GM18951 (cell line): ENCODE measurements around the gene PCED1B.
"Not testable (repeated sequence)": the region's sequence is repeated elsewhere in the genome, so short reads cannot be mapped to it uniquely, and the experiment has no call there.

Source experiments
- POLR2A ChIP-seq: IDR thresholded peaks from 4 replicates; pipeline ENCODE4 v1.6.1; 2011; ENCODE audit warnings: mild to moderate bottlenecking; ENCODE audit not compliant: insufficient read length, insufficient read depth; ENCODE audit errors: extremely low read depth
- in situ Hi-C: fragments of 300-500 bp; cut with MboI; formaldehyde crosslinking; loops from one replicate; pipeline ENCODE4 v1.12.0; 2022; ENCODE audit warnings: low sequenced_read_pairs, mixed read lengths, inconsistent platforms; ENCODE audit not compliant: unreplicated experiment

PCED1B gene

DNA sequence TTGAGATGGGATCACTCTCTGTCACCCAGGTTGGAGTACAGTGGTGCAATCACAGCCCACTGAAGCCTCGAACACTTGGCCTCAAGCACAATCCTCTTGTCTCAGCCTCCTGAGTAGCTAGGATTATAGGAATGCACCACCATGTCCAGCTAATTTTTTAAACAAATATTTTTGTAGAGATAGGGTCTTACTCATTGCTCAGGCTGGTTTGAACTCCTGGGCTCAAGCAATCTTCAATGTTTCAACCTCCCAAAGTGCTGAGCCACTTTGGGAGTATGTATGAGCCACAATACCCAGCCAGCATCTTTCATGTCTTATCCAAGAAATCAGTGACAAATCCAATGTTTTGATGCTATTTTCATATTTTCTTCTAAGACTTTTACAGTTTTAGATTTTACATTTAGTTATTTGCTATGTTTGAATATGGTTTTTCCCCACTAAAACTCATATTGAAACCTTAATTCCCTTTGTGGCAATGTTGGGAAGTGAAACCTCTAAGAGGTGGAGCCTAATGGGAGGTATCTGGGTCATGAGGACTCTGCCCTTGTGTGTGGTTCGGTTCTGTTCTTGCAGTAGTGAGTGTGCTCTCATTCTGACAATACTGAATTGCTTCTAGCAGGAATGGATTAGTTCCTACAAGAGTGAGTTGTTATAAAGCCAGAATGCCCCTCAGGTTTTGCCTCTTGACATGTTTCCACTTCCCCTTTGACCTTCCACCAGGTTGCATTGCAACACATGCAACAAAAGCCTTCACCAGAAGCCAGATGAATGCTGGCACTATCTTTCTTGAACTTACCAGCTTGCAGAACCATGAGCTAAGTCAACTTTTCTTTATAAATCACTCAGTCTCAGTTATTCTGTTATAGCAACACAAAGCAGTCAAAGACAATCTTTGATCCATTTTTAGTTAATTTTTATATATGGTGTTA lies 81.2 kb downstream of the PCED1B start:
- in situ Hi-C loops: no loop called here

DNA sequence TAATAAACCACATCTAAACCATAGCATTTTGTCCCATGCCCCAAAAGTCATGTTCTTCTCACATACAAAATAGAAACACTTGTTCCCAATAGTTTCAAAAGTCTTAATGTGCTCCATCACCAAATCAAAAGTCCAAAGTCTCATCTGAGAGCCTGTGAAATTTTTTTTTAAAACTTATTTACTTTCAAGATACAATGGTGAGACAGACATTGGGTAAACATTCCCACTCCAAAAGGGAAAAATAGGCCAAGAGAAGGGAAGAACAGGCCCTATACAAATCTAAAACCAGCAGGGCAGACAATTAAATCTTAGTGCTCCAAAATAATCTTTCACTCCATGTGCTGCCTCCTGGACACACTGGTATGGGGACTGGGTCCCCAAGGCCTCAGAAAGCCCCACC lies 84.7 kb downstream of the PCED1B start:
- no peak for TF ChIP-seq POLR2A
- in situ Hi-C loops: no loop called here

More for the DNA sequence above, 81.2 kb downstream of the PCED1B start:
- no peak for TF ChIP-seq POLR2A

DNA sequence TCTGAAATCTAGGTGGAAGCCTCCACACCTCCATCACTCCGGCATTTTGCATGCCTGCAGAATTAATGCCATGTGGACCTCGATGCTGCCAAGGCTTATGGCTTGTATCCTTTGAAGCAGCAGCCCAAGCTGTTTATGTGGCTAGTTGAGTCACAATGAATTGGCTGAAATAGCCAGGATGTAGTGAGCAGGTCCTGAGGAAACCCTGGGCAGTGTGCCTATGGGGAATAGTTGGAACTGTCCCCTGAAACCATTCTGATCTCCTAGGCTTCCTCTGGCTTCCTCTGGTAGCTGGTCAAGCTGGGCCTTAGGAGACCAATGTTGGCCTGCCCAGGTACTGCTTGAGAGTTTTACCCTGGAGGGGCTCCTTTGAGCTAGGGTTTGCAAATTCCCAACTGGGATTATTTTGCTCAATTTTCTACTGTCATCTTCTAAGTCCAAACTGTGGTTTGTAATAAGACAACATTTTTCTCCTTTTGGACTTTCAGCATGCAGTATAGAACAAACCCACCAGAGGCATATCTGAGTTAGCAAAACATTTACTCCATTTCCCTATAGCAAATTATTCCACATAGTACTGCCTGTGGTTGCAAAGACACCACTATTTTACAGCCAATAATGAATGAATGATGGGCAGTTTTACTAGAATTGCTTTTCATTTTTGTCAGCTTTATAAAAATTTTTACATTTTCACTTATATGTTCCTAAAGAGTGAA lies 85.5 kb downstream of the PCED1B start:
- no peak for TF ChIP-seq POLR2A
- in situ Hi-C loops: no loop called here

DNA sequence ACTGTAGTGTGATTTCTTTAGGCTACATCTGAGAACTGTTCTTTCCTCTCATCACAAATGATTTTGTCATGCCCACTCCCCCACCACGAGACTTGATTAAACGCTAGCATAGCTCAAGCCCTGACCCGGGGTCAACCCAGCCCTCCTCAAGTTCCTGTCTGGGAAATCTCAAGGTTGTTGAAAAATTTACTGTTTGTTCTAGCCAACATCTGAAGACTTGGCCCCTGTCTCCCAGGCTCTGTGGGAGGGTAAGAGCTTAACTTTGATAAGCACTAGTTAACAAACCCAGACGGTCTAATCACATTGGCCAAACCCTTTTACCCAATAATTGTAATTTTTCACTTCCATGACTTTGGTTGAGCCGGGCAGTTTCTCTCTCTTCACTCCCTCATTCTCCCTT lies 86.5 kb downstream of the PCED1B start:
- in situ Hi-C loops: no loop called here
- no peak for TF ChIP-seq POLR2A

DNA sequence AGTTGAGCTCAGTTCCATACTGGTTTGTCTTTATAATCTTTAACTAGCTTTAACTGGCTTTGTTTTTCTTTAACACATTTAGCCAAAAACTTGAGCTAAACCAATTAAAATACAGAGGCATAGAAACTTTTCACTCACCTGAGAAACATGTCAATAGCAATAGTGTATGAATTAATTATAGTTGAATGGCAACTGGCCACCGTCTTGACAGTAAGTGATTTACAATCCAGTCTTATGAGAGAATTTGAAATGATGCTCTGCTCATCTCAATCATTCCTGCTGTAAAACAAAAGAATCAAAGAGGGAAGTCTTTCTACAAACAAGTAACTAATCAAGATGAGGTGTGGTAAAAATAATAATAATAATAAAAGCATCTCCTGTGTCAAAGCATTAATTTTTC lies 86.9 kb downstream of the PCED1B start:
- no peak for TF ChIP-seq POLR2A
- in situ Hi-C loops: no loop called here

DNA sequence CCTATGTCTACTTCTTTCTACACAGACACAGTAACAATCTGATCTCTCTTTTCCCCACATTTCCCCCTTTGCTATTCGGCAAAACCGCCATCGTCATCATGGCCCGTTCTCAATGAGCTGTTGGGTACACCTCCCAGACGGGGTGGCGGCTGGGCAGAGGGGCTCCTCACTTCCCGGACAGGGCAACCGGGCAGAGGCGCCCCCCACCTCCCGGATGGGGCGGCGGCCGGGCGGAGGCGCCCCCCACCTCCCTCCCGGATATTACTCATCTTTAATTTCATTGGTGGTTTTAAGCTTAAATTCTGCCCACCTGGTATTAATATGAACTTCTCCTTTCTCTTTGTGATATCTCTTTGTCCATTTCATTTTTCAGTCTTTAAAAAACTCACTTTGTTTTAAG lies 90.9 kb downstream of the PCED1B start:
- in situ Hi-C loops: not testable (repeated sequence)

DNA sequence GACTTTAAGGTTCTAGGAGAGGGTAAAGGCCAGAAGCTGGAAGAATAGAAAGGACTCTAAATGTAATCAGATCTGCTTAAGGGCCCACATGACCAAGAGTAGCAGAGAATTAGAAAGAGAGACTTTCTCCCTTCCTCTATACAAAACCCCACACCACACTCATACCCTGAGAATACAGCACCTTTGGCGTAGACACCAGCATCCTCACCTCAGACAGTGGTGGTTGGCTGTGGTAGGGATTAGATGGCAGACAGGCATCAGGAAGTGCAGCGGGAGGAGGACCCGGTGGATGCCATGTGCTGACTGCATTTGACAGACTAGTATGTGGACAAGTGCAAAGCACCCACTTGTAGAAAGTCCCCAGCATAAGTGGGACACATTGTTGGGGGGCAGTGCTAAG lies 98.6 kb downstream of the PCED1B start:
- TF ChIP-seq POLR2A: no peak
- in situ Hi-C loops: no loop called here

DNA sequence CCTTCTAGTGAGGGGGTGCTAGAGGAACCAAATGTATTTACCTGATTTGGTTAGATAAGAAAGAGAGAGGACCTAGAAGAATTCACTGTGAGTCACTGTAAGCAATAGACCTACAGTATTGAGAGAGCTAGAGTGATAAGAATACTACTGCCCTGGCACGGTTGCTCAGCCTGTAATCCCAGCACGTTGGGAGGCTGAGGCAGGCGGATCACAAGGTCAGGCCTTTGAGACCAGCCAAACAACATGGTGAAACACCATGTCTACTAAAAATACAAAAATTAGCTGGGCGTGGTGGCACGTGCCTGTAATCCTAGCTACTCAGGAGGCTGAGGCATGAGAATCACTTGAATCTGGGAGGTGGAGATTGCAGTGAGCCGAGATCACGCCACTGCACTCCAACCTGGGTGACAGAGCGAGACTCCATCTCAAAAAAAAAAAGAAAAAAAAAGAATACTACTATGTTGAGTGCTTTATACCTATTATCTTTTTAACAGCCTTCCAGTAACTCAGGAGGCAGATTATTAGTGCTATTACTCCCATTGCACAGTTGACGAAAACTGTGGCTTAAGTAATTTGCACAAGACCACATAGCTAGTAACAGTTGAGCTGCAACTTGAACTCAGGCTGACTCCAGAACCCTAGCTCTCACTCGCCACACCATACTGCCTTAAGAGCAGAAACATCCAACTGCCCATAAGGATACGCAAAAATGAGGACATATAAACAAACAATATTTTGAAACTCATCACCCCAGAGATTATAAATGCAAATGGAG lies 102.9 kb downstream of the PCED1B start:
- in situ Hi-C loops: not testable (repeated sequence)

DNA sequence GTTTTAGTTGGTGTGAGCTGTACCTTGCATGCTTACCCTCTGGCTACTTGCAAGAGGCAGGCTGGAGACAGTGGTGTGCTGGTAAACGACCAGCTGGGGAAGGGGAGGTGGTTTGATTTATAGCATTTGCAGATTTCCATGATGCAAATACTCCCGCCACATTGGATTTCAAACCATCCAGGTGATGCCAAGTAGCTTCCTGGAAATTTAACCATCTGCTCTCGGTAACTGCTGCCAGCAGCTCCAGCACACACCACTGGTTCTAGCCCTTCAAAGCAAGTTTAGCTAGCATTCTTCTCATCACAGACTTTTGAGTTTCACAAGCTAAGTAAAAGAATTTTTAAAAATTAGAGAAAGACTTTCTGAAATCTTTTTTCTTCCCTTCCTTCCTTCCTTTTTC lies 104.8 kb downstream of the PCED1B start:
- in situ Hi-C loops: no loop called here
- no peak for TF ChIP-seq POLR2A

DNA sequence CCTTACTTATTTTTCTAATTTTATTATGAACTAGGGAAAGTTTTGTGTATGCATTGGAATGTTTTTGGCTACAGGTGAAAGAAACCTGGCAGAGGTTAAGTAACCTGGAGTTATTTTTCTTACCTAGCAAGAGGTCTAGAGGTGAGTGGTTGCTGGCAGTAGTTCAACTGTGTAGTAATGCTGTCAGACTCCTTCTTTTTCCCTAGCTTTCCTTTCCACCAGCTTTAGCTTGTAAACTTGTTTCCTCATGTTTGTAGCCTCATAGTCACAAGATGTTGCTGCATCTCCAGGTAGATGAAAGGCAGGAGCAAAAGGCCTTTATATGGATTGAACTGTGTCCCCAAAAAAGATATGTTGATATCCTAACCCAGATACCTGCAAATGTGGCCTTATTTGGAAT lies 105.4 kb downstream of the PCED1B start:
- in situ Hi-C loops: no loop called here
- no peak for TF ChIP-seq POLR2A

DNA sequence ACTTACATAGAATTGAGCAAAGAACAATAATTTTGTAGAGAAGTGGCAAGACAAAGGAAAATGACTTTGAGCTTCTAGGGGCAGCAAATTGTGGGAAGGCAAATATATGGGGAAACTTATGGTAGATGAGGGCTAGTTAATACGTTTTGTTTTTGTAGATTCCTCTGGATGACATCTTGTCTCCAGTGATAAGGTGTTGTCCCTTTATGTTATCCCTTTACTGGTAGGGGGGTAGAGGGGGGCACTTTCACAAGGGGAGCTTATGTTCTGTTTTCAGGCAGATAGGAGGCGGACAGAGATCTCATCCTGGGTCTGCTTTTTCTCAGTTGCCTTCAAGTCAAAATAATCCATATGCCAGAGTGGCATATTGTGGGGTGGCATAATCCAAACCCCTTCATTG lies 106.8 kb downstream of the PCED1B start:
- TF ChIP-seq POLR2A: no peak
- in situ Hi-C loops: no loop called here

DNA sequence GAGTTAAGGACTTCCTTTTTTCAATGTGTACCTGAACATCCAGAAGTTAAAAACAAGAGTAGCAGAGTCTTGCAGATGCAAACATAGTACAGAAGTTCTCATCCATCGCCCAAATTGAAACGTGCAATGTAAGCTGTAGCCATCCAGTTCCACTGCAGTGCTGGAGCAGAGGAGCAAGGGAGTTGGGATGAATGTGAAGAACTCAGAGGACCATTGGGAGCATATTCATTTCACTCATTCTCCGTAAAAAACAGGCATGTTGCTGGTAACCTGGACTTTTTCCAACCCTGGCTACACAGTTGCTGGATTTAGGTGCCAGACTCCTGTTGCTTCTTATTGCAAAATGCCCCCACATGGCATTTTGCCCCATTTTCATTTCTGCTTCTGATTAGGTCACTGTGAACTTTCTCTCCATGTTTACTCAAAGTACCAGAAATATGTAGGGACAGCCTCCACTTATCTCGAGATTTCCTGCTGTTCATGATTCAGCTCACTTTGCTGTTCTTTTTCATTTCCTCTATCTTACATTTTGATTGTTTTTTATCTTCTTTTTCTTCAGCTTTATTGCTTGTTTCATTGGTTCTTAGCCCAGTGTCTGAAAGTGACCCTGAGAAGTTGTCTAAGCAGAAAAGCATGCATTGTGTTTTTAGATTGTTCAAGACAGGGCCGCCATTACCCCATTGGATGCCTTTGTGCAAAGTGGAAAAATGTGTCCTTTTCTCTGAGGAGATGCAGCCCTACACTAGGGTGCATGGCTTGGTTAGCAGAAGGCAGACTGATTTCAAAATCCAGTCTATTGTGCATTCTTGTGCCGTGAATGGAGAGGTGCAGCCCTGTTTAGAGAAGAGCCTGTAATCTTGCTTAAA lies 109.4 kb downstream of the PCED1B start:
- in situ Hi-C loops: no loop called here
- TF ChIP-seq POLR2A: no peak

DNA sequence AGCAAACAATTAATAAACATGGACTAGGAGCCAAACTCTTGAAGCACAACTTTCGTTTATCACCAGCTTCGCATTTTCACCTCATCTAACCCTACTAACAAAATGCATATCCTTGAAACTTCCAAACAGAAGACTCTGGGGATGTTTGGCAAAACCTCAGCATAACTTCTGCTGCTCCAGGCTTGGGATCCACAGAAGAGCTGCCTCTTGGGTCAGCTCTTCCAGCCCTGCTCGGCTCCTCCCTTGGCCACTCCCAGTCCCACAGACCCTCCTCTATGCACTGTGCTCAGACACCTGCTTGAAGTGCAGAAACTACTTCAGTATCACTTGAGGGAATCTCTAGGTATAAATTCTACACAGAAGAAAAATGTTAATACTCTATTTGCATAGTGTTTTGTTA lies 110.3 kb downstream of the PCED1B start:
- in situ Hi-C loops: no loop called here
- TF ChIP-seq POLR2A: no peak

DNA sequence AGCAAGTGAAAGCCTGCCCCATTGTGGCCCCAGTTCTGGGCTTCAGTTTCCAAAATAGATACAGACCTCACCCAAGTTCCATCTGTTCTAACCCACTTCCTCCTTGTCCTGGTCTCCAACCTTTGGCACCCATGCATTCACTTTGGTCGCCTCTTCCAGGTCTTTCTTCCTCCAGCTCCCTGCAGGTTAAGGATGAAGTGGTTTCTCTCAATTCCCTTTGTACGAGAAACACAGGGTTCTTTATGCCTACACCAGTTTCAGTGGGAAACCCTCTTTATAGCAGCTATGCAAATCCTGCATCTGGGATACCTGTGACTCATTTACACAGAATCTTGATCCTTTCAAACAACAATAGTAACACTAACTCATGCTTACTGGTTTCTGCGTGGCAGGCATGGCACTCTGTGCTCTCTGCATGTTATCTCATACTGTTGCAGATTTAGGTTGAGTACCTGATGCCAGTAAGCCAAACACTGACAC lies 110.9 kb downstream of the PCED1B start:
- no peak for TF ChIP-seq POLR2A
- in situ Hi-C loops: no loop called here
